Measurements from ENCODE around the gene HMGN3. TPM values are rescaled to one million over a fixed set of nuclear protein-coding genes. Genes with fewer than 3 reads are reported as not detected.

The HMGN3 gene
- total and polyA plus RNA-seq, 2 of the 13 experiments (the other 11 are each of a cell fraction or from before 2014, with no cell fraction given): 67.9 to 145 TPM

DNA sequence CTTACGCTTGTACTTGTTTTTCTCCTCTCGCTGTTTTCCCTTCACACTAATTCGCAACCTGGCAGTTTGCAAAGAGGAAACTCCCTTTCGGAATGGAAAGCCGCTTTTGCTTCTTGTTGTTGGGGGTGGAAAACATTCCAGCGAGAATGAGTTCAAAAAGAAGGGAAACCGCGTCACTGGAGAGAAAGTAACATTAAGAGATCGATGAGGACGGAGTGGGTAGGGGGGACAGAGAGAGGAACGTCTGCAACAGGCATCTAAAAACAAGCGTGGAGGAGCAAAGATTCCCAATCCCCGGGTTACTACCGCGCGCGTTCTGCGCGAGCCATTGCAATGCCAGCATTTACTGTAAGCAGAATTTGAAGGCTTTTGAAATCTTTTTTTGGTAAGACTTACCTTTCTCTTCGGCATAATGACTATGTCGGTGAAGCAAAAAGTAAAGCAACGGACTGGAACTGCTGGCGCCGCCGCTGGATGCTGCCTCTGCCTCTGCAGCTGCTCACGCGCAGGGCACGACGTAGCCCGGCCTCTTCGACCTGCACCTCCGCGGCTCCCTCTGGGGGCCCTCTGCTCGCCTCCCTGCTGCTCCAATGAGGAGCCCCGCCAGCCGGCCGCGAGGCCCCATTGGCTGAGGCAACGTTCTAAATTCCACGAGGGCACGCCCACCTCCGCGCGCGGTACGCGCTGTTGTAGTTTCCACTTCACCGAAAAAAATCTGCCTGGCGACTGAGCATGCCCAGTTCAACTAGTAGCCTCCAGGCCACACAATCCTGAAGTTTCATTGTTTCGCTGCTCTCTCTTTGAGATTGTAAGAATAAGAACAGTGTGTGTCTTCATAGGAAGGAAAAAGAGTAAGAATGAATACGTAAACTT lies at the start of gene HMGN3 (continued):
- peak; percentile 85; the same call in 1 of the 2 replicates for TF ChIP-seq ZNF232 (CRISPR knock-in tag; IDR thresholded peaks at IDR 0.05; ENCODE audit: borderline replicate concordance)
- no peak for TF ChIP-seq RFX3 (CRISPR knock-in tag; IDR thresholded peaks at IDR 0.05)
- peak; percentile 85; the same call in 1 of the 2 replicates for TF ChIP-seq ZNF878 (CRISPR knock-in tag; IDR thresholded peaks at IDR 0.05)
- no peak for TF ChIP-seq SSRP1 (CRISPR knock-in tag; IDR thresholded peaks at IDR 0.05)
- peak; percentile 11; the same call in 1 of the 2 replicates for TF ChIP-seq ZNF563 (CRISPR knock-in tag; IDR thresholded peaks at IDR 0.05)
- no peak for TF ChIP-seq CEBPG (CRISPR knock-in tag; IDR thresholded peaks at IDR 0.05)
- TF ChIP-seq KDM2A (CRISPR knock-in tag; IDR thresholded peaks at IDR 0.05; ENCODE audit: borderline replicate concordance, low read depth): peak; percentile 83
- TF ChIP-seq FIP1L1 (IDR thresholded peaks at IDR 0.05; ENCODE audit: borderline replicate concordance, insufficient read depth, low read depth, low read length): no peak
- TF ChIP-seq POGK (CRISPR knock-in tag; conservative IDR thresholded peaks at IDR 0.05): no peak
- TF ChIP-seq BRCA1 (CRISPR knock-in tag; IDR thresholded peaks at IDR 0.05): peak; percentile 90; the same call in 1 of the 2 replicates
- TF ChIP-seq ZNF136 (CRISPR knock-in tag; IDR thresholded peaks at IDR 0.05; ENCODE audit: low read depth): no peak
- no peak for TF ChIP-seq ZBTB25 (CRISPR knock-in tag; IDR thresholded peaks at IDR 0.05)
- no peak for TF ChIP-seq TAF15 (IDR thresholded peaks at IDR 0.05; ENCODE audit: low read depth, low read length, poor library complexity, severe bottlenecking)
- 0 out of 2 replicates have a peak, but pooled peaks have one; percentile 35 for TF ChIP-seq ZNF138 (CRISPR knock-in tag; IDR thresholded peaks at IDR 0.05; ENCODE audit: low read depth)
- TF ChIP-seq ZNF644 (CRISPR knock-in tag; IDR thresholded peaks at IDR 0.05; ENCODE audit: low read depth): 0 out of 2 replicates have a peak, but pooled peaks have one; percentile 21
- TF ChIP-seq SP140L (CRISPR knock-in tag; IDR thresholded peaks at IDR 0.05; ENCODE audit: borderline replicate concordance): no peak
- peak; percentile 39; the same call in 1 of the 2 replicates for TF ChIP-seq THAP11 (CRISPR knock-in tag; IDR thresholded peaks at IDR 0.05)
- TF ChIP-seq CERS6 (CRISPR knock-in tag; IDR thresholded peaks at IDR 0.05): no peak; the same call in 1 of the 2 replicates
- TF ChIP-seq ZNF552 (CRISPR knock-in tag; IDR thresholded peaks at IDR 0.05; ENCODE audit: borderline replicate concordance): peak; percentile 88
- peak; percentile 56 for TF ChIP-seq DMAP1 (CRISPR knock-in tag; IDR thresholded peaks at IDR 0.05)
- TF ChIP-seq ZNF737 (CRISPR knock-in tag; IDR thresholded peaks at IDR 0.05; ENCODE audit: borderline replicate concordance): no peak
- no peak for TF ChIP-seq ZNF326 (CRISPR knock-in tag; IDR thresholded peaks at IDR 0.05; ENCODE audit: borderline replicate concordance)
- TF ChIP-seq ZNF703 (CRISPR knock-in tag; IDR thresholded peaks at IDR 0.05; ENCODE audit: borderline replicate concordance): 0 out of 2 replicates have a peak, but pooled peaks have one; percentile 54
- TF ChIP-seq ZNF143 (CRISPR knock-in tag; IDR thresholded peaks at IDR 0.05): peak; percentile 60; the same call in 1 of the 2 replicates
- no peak; the same call in 1 of the 2 replicates for TF ChIP-seq XBP1 (CRISPR knock-in tag; IDR thresholded peaks at IDR 0.05)

Data from HepG2 (cell line).